ENCODE results near the gene PKP2. TPM values are rescaled to one million over a fixed set of nuclear protein-coding genes. Genes with fewer than 3 reads are reported as not detected.

PKP2 gene
- total and polyA plus RNA-seq, 2 of the 13 experiments (the other 11 are each of a cell fraction or from before 2014, with no cell fraction given): 15.1 to 25.3 TPM

DNA sequence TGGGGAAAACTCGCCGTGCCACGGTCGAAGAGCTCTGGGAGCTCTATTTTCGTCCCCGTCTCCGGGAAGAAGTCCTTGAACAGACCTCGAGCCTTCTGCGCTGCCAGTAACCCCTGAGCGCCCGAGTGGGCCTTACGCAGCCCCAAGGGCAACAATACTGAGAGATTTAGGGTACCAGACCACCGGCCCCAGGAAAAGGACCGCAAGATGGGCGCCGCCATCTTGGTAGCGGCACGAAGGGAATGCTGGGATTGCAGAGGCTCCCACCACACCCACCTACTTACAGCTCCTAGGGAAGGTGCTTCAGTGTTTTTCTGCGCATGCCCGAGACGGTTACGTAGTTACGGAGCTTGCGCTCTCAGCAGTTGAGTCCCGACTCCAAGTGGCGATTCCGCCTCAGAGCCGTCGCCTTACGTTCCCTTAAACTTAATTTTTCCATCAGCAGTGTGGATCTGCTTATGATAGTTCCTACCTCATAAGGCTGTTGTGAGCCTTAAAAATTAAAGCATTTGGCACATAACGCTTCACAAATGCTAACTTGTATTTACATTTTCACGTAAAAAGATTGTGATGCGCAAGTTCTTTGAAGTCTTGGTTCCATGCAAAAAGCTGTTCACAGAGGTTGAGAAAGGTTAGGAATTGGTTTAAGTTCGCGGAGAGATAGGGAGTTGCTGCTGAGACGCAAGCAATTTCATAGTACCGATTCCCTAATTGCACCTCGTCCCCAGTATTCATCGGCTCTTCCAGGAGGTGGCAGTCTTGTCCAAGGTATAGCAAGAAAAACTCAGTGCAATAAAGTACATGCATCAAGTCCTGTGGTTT, 140.7 kb downstream of the PKP2 start, which contains the start of gene YARS2 (continued):
- TF ChIP-seq, protein P1, sequence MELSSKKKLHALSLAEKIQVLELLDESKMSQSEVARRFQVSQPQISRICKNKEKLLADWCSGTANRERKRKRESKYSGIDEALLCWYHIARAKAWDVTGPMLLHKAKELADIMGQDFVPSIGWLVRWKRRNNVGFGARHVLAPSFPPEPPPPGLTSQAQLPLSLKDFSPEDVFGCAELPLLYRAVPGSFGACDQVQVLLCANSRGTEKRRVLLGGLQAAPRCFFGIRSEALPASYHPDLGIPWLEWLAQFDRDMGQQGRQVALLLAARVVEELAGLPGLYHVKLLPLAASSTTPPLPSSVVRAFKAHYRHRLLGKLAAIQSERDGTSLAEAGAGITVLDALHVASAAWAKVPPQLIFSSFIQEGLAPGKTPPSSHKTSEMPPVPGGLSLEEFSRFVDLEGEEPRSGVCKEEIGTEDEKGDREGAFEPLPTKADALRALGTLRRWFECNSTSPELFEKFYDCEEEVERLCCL (CRISPR knock-in tag; IDR thresholded peaks at IDR 0.05; ENCODE audit: borderline replicate concordance): peak; percentile 29; the same call in 1 of the 2 replicates
- TF ChIP-seq KDM2A (CRISPR knock-in tag; IDR thresholded peaks at IDR 0.05; ENCODE audit: borderline replicate concordance, low read depth) (0 out of 2 replicates have a peak, but pooled peaks have one; percentile 38), ZNF292 (CRISPR knock-in tag; IDR thresholded peaks at IDR 0.05; ENCODE audit: borderline replicate concordance, low read depth) (no peak), HDAC2 (CRISPR knock-in tag; IDR thresholded peaks at IDR 0.05) (no peak; the same call in 1 of the 2 replicates), JUNB (CRISPR knock-in tag; IDR thresholded peaks at IDR 0.05; ENCODE audit: borderline replicate concordance) (no peak), HNF4A (CRISPR knock-in tag; IDR thresholded peaks at IDR 0.05) (no peak), ZNF552 (CRISPR knock-in tag; IDR thresholded peaks at IDR 0.05; ENCODE audit: borderline replicate concordance) (no peak), TOE1 (CRISPR knock-in tag; IDR thresholded peaks at IDR 0.05) (no peak; the same call in 1 of the 2 replicates), MXD4 (CRISPR knock-in tag; IDR thresholded peaks at IDR 0.05) (no peak), RAD51 (IDR thresholded peaks at IDR 0.05; ENCODE audit: borderline replicate concordance) (no peak), SMAD3 (CRISPR knock-in tag; IDR thresholded peaks at IDR 0.05) (0 out of 2 replicates have a peak, but pooled peaks have one; percentile 29)
- TF ChIP-seq, protein P2, sequence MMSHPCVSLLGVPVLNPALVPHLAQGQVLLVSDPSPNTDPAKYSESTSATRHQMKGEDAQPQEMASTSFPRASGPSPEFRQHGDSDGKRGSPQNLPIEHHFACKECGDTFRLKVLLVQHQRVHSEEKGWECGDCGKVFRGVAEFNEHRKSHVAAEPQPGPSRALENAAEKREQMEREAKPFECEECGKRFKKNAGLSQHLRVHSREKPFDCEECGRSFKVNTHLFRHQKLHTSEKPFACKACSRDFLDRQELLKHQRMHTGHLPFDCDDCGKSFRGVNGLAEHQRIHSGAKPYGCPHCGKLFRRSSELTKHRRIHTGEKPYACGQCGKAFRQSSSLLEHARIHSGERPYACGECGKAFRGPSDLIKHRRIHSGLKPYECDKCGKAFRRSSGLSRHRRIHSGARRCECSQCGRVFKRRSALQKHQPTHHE (CRISPR knock-in tag; IDR thresholded peaks at IDR 0.05; ENCODE audit: borderline replicate concordance): 0 out of 2 replicates have a peak, but pooled peaks have one; percentile 29
- TF ChIP-seq, protein P3, sequence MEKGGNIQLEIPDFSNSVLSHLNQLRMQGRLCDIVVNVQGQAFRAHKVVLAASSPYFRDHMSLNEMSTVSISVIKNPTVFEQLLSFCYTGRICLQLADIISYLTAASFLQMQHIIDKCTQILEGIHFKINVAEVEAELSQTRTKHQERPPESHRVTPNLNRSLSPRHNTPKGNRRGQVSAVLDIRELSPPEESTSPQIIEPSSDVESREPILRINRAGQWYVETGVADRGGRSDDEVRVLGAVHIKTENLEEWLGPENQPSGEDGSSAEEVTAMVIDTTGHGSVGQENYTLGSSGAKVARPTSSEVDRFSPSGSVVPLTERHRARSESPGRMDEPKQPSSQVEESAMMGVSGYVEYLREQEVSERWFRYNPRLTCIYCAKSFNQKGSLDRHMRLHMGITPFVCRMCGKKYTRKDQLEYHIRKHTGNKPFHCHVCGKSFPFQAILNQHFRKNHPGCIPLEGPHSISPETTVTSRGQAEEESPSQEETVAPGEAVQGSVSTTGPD (CRISPR knock-in tag; IDR thresholded peaks at IDR 0.05): no peak
- TF ChIP-seq, protein P4, sequence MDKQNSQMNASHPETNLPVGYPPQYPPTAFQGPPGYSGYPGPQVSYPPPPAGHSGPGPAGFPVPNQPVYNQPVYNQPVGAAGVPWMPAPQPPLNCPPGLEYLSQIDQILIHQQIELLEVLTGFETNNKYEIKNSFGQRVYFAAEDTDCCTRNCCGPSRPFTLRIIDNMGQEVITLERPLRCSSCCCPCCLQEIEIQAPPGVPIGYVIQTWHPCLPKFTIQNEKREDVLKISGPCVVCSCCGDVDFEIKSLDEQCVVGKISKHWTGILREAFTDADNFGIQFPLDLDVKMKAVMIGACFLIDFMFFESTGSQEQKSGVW (CRISPR knock-in tag; IDR thresholded peaks at IDR 0.05; ENCODE audit: borderline replicate concordance): no peak
- TF ChIP-seq, protein P5, sequence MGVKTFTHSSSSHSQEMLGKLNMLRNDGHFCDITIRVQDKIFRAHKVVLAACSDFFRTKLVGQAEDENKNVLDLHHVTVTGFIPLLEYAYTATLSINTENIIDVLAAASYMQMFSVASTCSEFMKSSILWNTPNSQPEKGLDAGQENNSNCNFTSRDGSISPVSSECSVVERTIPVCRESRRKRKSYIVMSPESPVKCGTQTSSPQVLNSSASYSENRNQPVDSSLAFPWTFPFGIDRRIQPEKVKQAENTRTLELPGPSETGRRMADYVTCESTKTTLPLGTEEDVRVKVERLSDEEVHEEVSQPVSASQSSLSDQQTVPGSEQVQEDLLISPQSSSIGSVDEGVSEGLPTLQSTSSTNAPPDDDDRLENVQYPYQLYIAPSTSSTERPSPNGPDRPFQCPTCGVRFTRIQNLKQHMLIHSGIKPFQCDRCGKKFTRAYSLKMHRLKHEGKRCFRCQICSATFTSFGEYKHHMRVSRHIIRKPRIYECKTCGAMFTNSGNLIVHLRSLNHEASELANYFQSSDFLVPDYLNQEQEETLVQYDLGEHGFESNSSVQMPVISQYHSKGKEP (CRISPR knock-in tag; IDR thresholded peaks at IDR 0.05): no peak
- TF ChIP-seq, protein P6, sequence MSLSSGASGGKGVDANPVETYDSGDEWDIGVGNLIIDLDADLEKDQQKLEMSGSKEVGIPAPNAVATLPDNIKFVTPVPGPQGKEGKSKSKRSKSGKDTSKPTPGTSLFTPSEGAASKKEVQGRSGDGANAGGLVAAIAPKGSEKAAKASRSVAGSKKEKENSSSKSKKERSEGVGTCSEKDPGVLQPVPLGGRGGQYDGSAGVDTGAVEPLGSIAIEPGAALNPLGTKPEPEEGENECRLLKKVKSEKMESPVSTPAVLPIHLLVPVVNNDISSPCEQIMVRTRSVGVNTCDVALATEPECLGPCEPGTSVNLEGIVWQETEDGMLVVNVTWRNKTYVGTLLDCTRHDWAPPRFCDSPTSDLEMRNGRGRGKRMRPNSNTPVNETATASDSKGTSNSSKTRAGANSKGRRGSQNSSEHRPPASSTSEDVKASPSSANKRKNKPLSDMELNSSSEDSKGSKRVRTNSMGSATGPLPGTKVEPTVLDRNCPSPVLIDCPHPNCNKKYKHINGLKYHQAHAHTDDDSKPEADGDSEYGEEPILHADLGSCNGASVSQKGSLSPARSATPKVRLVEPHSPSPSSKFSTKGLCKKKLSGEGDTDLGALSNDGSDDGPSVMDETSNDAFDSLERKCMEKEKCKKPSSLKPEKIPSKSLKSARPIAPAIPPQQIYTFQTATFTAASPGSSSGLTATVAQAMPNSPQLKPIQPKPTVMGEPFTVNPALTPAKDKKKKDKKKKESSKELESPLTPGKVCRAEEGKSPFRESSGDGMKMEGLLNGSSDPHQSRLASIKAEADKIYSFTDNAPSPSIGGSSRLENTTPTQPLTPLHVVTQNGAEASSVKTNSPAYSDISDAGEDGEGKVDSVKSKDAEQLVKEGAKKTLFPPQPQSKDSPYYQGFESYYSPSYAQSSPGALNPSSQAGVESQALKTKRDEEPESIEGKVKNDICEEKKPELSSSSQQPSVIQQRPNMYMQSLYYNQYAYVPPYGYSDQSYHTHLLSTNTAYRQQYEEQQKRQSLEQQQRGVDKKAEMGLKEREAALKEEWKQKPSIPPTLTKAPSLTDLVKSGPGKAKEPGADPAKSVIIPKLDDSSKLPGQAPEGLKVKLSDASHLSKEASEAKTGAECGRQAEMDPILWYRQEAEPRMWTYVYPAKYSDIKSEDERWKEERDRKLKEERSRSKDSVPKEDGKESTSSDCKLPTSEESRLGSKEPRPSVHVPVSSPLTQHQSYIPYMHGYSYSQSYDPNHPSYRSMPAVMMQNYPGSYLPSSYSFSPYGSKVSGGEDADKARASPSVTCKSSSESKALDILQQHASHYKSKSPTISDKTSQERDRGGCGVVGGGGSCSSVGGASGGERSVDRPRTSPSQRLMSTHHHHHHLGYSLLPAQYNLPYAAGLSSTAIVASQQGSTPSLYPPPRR (CRISPR knock-in tag; IDR thresholded peaks at IDR 0.05; ENCODE audit: borderline replicate concordance): no peak
